HG02588 (cell line): ENCODE data around the gene ZBTB7C.

Experiments
- ATAC-seq: cut with Tn5 transposase; IDR thresholded peaks from one replicate; pipeline ENCODE4 v1.9.1; 2021; ENCODE audit warnings: mild to moderate bottlenecking, moderate library complexity; ENCODE audit not compliant: unreplicated experiment

The ZBTB7C gene

GRCh38 chr18:48171490-48172188, 237.5 kb downstream of the ZBTB7C start:
- ATAC-seq = no peak

GRCh38 chr18:48170651-48171050, 238.5 kb downstream of the ZBTB7C start:
- no peak for ATAC-seq

- ATAC-seq = no peak
Measured at GRCh38 chr18:48168861-48169260, 240.3 kb downstream of the ZBTB7C start.

- ATAC-seq = no peak
Measured at GRCh38 chr18:48167897-48168253, 241.3 kb downstream of the ZBTB7C start.

GRCh38 chr18:48166336-48166875, 242.8 kb downstream of the ZBTB7C start:
- no peak for ATAC-seq

- ATAC-seq = no peak
Measured at GRCh38 chr18:48165111-48165866, 243.9 kb downstream of the ZBTB7C start.

- ATAC-seq = no peak
Measured at GRCh38 chr18:48164701-48165100, 244.5 kb downstream of the ZBTB7C start.

- ATAC-seq = no peak
Measured at GRCh38 chr18:48164116-48164515, 245.1 kb downstream of the ZBTB7C start.

GRCh38 chr18:48163738-48164115, 245.5 kb downstream of the ZBTB7C start:
- no peak for ATAC-seq

GRCh38 chr18:48162956-48163737, 246.0 kb downstream of the ZBTB7C start:
- no peak for ATAC-seq

GRCh38 chr18:48161911-48162698, 247.1 kb downstream of the ZBTB7C start:
- peak; percentile 52 for ATAC-seq

GRCh38 chr18:48161191-48161910, 247.8 kb downstream of the ZBTB7C start:
- ATAC-seq = peak; percentile 77

GRCh38 chr18:48160622-48161021, 248.6 kb downstream of the ZBTB7C start:
- no peak for ATAC-seq

- no peak for ATAC-seq
Measured at GRCh38 chr18:48159816-48160215, 249.4 kb downstream of the ZBTB7C start.

GRCh38 chr18:48158721-48159120, 250.5 kb downstream of the ZBTB7C start:
- no peak for ATAC-seq

GRCh38 chr18:48157956-48158355, 251.2 kb downstream of the ZBTB7C start:
- ATAC-seq = no peak

- ATAC-seq = no peak
Measured at GRCh38 chr18:48155856-48156255, 253.3 kb downstream of the ZBTB7C start.

GRCh38 chr18:48154828-48155227, 254.4 kb downstream of the ZBTB7C start:
- no peak for ATAC-seq

- no peak for ATAC-seq
Measured at GRCh38 chr18:48153613-48154481, 255.3 kb downstream of the ZBTB7C start.
